ENCODE measurements around the gene TPD52L1. TPM values are rescaled to one million over a fixed set of nuclear protein-coding genes. Genes with fewer than 3 reads are reported as not detected.
A peak's percentile ranks its signal among the peaks of the same experiment; 100 is the strongest.

Gene TPD52L1
- total RNA-seq, 2 donors from 2014 or later: 24.9 to 39.1 TPM

DNA sequence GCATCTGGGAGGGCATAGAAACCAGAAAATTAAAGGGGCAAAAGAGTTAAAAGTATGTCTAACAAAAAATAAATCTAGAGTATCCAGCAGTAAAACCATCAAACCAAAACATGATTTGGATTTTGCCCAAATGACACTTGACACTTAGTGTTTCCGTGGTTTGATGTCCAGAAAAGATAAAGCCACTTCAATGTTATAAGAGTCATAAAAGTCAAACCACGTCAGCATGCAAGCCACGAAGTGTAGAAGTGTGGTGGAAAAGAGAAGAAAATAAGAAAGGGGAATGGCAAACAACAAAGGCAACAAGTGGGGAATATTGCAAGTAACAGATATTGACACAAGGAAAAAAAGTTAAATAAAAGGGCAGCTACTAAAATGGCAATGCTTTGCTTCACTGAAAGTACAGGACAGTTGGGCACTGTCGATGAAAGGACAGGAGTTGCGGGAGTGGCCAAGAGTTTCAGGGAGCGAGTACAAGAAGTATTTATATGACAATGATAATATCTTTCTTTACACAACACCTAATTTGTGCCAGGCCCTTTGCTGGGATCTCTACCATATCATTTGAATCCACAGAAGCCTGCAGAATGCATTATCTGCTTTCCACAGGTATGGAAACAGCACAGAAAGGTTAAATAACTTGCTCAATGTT, 154.5 kb downstream of the TPD52L1 start:
- 88 to 93% methylated on average over 2 to 5 of the region's 6 CpGs for WGBS, 2 experiments (ENCODE audit: insufficient coverage in 1 of 2, insufficient read length in 1 of 2)
- Histone ChIP-seq H3K36me3 (ENCODE audit: control insufficient read depth, insufficient read depth, low read length) (no peaks in the 10 kb centered on the region), H3K9ac (ENCODE audit: extremely low read depth, low read length, poor library complexity, severe bottlenecking) (no peak overlapping the region), H3K9me3 (ENCODE audit: control insufficient read depth, low read length) (peaks cover 15% of the 10 kb centered on the region), H3K4me1 (ENCODE audit: control insufficient read depth, insufficient read depth, low read length) (no peaks in the 10 kb centered on the region), H3K4me3 (ENCODE audit: low read length) (no peak overlapping the region), H3K27me3 (ENCODE audit: control insufficient read depth, insufficient read depth, low read length, poor library complexity, severe bottlenecking) (peaks cover 44% of the 10 kb centered on the region), H3K27ac (ENCODE audit: low read depth, low read length) (no peak overlapping the region)
- H3K27me3 Mint-ChIP-seq (ENCODE audit: insufficient read depth): peaks cover 44% of the 10 kb centered on the region
- no peaks in the 10 kb centered on the region for H3K36me3 Mint-ChIP-seq (ENCODE audit: low read depth)
- H3K4me1 Mint-ChIP-seq: peaks cover 2% of the 10 kb centered on the region
- no peak for DNase-seq
- H3K27ac Mint-ChIP-seq: no peak overlapping the region
- no peak overlapping the region for H3K4me3 Mint-ChIP-seq
- peaks cover 7% of the 10 kb centered on the region for H3K9me3 Mint-ChIP-seq
- TF ChIP-seq, protein P1, sequence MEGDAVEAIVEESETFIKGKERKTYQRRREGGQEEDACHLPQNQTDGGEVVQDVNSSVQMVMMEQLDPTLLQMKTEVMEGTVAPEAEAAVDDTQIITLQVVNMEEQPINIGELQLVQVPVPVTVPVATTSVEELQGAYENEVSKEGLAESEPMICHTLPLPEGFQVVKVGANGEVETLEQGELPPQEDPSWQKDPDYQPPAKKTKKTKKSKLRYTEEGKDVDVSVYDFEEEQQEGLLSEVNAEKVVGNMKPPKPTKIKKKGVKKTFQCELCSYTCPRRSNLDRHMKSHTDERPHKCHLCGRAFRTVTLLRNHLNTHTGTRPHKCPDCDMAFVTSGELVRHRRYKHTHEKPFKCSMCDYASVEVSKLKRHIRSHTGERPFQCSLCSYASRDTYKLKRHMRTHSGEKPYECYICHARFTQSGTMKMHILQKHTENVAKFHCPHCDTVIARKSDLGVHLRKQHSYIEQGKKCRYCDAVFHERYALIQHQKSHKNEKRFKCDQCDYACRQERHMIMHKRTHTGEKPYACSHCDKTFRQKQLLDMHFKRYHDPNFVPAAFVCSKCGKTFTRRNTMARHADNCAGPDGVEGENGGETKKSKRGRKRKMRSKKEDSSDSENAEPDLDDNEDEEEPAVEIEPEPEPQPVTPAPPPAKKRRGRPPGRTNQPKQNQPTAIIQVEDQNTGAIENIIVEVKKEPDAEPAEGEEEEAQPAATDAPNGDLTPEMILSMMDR (conservative IDR thresholded peaks at IDR 0.05): no peak

- H3K9ac ChIP-seq (ENCODE audit: extremely low read depth, low read length, poor library complexity, severe bottlenecking): no peak overlapping the region
- H3K4me1 ChIP-seq (ENCODE audit: control insufficient read depth, insufficient read depth, low read length): peaks cover 2% of the 10 kb centered on the region
- Mint-ChIP-seq H3K9me3 (no peaks in the 10 kb centered on the region), H3K36me3 (ENCODE audit: low read depth) (no peaks in the 10 kb centered on the region), H3K27ac (no peak overlapping the region), H3K4me1 (peaks cover 2% of the 10 kb centered on the region), H3K27me3 (ENCODE audit: insufficient read depth) (peaks cover 24% of the 10 kb centered on the region), H3K4me3 (no peak overlapping the region)
- no peak overlapping the region for H3K4me3 ChIP-seq (ENCODE audit: low read length)
- WGBS, 2 experiments (ENCODE audit: insufficient coverage in 1 of 2, insufficient read length in 1 of 2): 61 to 73% methylated on average over 5 to 7 of the region's 7 CpGs
- H3K27me3 ChIP-seq (ENCODE audit: control insufficient read depth, insufficient read depth, low read length, poor library complexity, severe bottlenecking): peaks cover 29% of the 10 kb centered on the region
- no peaks in the 10 kb centered on the region for H3K36me3 ChIP-seq (ENCODE audit: control insufficient read depth, insufficient read depth, low read length)
- H3K27ac ChIP-seq (ENCODE audit: low read depth, low read length): no peak overlapping the region
- peaks cover 1% of the 10 kb centered on the region for H3K9me3 ChIP-seq (ENCODE audit: control insufficient read depth, low read length)
- DNase-seq: peak; percentile 57
- TF ChIP-seq, protein P1 (conservative IDR thresholded peaks at IDR 0.05): peak; percentile 92
These were observed 157.5 kb downstream of the TPD52L1 start for GRCh38 chr6:125310994-125311649.

GRCh38 chr6:125312478-125312877, 158.9 kb downstream of the TPD52L1 start:
- H3K4me1 Mint-ChIP-seq: peaks cover 2% of the 10 kb centered on the region
- Histone ChIP-seq H3K9ac (ENCODE audit: extremely low read depth, low read length, poor library complexity, severe bottlenecking) (no peak overlapping the region), H3K27me3 (ENCODE audit: control insufficient read depth, insufficient read depth, low read length, poor library complexity, severe bottlenecking) (peaks cover 15% of the 10 kb centered on the region), H3K36me3 (ENCODE audit: control insufficient read depth, insufficient read depth, low read length) (no peaks in the 10 kb centered on the region), H3K27ac (ENCODE audit: low read depth, low read length) (no peak overlapping the region), H3K4me3 (ENCODE audit: low read length) (no peak overlapping the region), H3K9me3 (ENCODE audit: control insufficient read depth, low read length) (no peaks in the 10 kb centered on the region), H3K4me1 (ENCODE audit: control insufficient read depth, insufficient read depth, low read length) (peaks cover 2% of the 10 kb centered on the region)
- TF ChIP-seq, protein P1 (conservative IDR thresholded peaks at IDR 0.05): no peak
- no peak for DNase-seq
- no peaks in the 10 kb centered on the region for H3K36me3 Mint-ChIP-seq (ENCODE audit: low read depth)
- H3K27me3 Mint-ChIP-seq (ENCODE audit: insufficient read depth): peaks cover 14% of the 10 kb centered on the region
- no peak overlapping the region for H3K27ac Mint-ChIP-seq
- H3K4me3 Mint-ChIP-seq: no peak overlapping the region
- H3K9me3 Mint-ChIP-seq: no peaks in the 10 kb centered on the region
- WGBS, 2 experiments (ENCODE audit: insufficient coverage in 1 of 2, insufficient read length in 1 of 2): 87 to 100% methylated on average over 2 of the region's 2 CpGs
